KMS-11 (cell line): ENCODE measurements around the gene FURIN.
"Not testable (repeated sequence)": the region's sequence is repeated elsewhere in the genome, so short reads cannot be mapped to it uniquely, and the experiment has no call there.

ENCODE experiments used
- H2AFZ ChIP-seq: fragments of 200-600 bp; sonication (generic); 2 replicates; pipeline ENCODE4 v1.6.1; 2016; ENCODE audit warnings: antibody characterized with exemption, mixed run types, low read depth
- H3K27ac ChIP-seq: fragments of 200-600 bp; sonication (generic); 2 replicates; pipeline ENCODE4 v1.6.1; 2016; ENCODE audit warnings: mild to moderate bottlenecking, mixed run types
- H3K27me3 ChIP-seq: fragments of 200-600 bp; sonication (generic); 2 replicates; pipeline ENCODE4 v1.6.1; 2017; ENCODE audit warnings: mild to moderate bottlenecking, low read depth, mixed run types, moderate library complexity; ENCODE audit not compliant: insufficient read depth
- H3K36me3 ChIP-seq: fragments of 200-600 bp; sonication (generic); 2 replicates; pipeline ENCODE4 v1.6.1; 2017; ENCODE audit warnings: mild to moderate bottlenecking, mixed run types; ENCODE audit not compliant: insufficient read depth
- H3K4me1 ChIP-seq: fragments of 200-600 bp; sonication (generic); 2 replicates; pipeline ENCODE4 v1.6.1; 2016; ENCODE audit warnings: mild to moderate bottlenecking, low read depth, mixed run types; ENCODE audit not compliant: poor library complexity, severe bottlenecking
- H3K4me2 ChIP-seq: fragments of 200-600 bp; sonication (generic); 2 replicates; pipeline ENCODE4 v1.7.0; 2016; ENCODE audit warnings: mild to moderate bottlenecking, mixed run types
- H3K4me3 ChIP-seq: fragments of 200-600 bp; sonication (generic); IDR thresholded peaks from 2 replicates; pipeline ENCODE4 v1.6.1; 2017; ENCODE audit warnings: low read depth, low read length, mixed read lengths; ENCODE audit not compliant: insufficient read depth
- H3K79me2 ChIP-seq: fragments of 200-600 bp; sonication (generic); 2 replicates; pipeline ENCODE4 v1.6.1; 2016; ENCODE audit warnings: low read depth, mixed run types; ENCODE audit not compliant: insufficient read depth
- H3K9ac ChIP-seq: fragments of 200-600 bp; sonication (generic); 2 replicates; pipeline ENCODE4 v1.6.1; 2016; ENCODE audit warnings: mild to moderate bottlenecking, mixed run types
- H4K20me1 ChIP-seq: fragments of 200-600 bp; sonication (generic); 2 replicates; pipeline ENCODE4 v1.6.1; 2016; ENCODE audit warnings: mild to moderate bottlenecking, mixed run types; ENCODE audit not compliant: insufficient read depth
- TF ChIP-seq, protein P1 (sequence below): fragments of 200-600 bp; sonication (generic); conservative IDR thresholded peaks from 2 replicates; pipeline ENCODE4 v1.6.1; 2017; ENCODE audit warnings: low read depth, mild to moderate bottlenecking, antibody characterized with exemption, low read length, moderate library complexity, mixed read lengths

The FURIN gene

GRCh38 chr15:90845201-90845949, 23.0 kb upstream of the FURIN start:
- Histone ChIP-seq H3K27ac (peak overlapping the region; percentile 66), H3K9ac (peak overlapping the region; percentile 27; the same call in 1 of the 2 replicates), H3K4me2 (peak overlapping the region; percentile 14), H3K27me3 (no peaks in the 10 kb centered on the region), H3K4me3 (no peak overlapping the region), H3K4me1 (peaks cover 13% of the 10 kb centered on the region), H3K36me3 (no peaks in the 10 kb centered on the region), H2AFZ (peak overlapping the region; percentile 78), H4K20me1 (no peaks in the 10 kb centered on the region), H3K79me2 (no peaks in the 10 kb centered on the region)
- TF ChIP-seq, protein P1, sequence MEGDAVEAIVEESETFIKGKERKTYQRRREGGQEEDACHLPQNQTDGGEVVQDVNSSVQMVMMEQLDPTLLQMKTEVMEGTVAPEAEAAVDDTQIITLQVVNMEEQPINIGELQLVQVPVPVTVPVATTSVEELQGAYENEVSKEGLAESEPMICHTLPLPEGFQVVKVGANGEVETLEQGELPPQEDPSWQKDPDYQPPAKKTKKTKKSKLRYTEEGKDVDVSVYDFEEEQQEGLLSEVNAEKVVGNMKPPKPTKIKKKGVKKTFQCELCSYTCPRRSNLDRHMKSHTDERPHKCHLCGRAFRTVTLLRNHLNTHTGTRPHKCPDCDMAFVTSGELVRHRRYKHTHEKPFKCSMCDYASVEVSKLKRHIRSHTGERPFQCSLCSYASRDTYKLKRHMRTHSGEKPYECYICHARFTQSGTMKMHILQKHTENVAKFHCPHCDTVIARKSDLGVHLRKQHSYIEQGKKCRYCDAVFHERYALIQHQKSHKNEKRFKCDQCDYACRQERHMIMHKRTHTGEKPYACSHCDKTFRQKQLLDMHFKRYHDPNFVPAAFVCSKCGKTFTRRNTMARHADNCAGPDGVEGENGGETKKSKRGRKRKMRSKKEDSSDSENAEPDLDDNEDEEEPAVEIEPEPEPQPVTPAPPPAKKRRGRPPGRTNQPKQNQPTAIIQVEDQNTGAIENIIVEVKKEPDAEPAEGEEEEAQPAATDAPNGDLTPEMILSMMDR: no peak

- H3K4me1 ChIP-seq: peaks cover 52% of the 10 kb centered on the region
- not testable (repeated sequence) for H3K27me3 ChIP-seq, H4K20me1 ChIP-seq, H3K36me3 ChIP-seq, H3K4me3 ChIP-seq, H3K9ac ChIP-seq, H3K79me2 ChIP-seq, H3K4me2 ChIP-seq, H2AFZ ChIP-seq, H3K27ac ChIP-seq
Measured at GRCh38 chr15:90849424-90849823, 19.0 kb upstream of the FURIN start.

DNA sequence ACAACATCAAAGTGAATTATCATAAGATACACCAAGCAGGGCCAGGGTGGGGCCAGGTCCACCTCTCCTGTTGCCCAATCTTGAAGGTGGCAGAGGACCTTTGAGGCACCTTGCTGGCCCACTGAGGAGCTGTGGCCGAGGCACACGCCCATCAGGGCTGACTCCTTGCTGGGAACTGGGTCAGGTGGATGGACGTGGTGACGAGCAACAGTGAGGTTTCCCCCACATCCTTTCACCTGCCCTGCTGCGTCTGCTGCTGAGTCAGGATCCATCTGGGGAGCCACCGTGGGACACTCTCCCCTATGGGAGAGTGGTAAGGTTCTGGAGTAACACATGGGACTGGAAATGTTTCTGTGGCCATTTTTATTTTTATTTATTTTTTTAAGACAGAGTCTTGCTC, 17.3 kb upstream of the FURIN start:
- Histone ChIP-seq H3K27me3 (no peaks in the 10 kb centered on the region), H3K4me1 (peaks cover 56% of the 10 kb centered on the region), H3K4me2 (no peak overlapping the region), H4K20me1 (no peaks in the 10 kb centered on the region), H3K9ac (no peak overlapping the region), H3K4me3 (no peak overlapping the region), H2AFZ (no peak overlapping the region), H3K79me2 (no peaks in the 10 kb centered on the region), H3K36me3 (no peaks in the 10 kb centered on the region), H3K27ac (no peak overlapping the region)
- TF ChIP-seq, protein P1: no peak

DNA sequence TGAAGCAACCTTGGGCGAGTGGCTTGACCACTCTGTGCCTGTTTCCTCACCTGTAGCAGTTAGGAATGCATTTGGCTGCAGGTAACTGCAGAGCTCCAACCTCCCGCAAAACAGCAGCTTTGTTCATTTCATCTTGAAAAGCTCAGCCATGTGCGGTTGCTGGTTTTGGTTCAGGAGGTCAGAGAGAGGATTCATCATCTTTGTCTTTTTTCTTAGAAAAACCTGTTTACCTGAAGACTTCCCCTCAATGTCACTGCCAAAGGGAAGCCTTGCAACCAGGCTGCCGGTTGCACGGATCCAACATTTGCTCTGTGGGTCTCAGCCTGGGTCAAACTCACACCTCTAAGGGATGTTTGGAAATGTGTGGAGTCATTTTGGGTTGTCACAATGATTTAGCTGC, 16.4 kb upstream of the FURIN start:
- Histone ChIP-seq H4K20me1 (no peaks in the 10 kb centered on the region), H2AFZ (no peak overlapping the region), H3K9ac (no peak overlapping the region), H3K4me1 (peaks cover 65% of the 10 kb centered on the region), H3K27me3 (no peaks in the 10 kb centered on the region), H3K36me3 (no peaks in the 10 kb centered on the region), H3K27ac (peak overlapping the region; percentile 13; the same call in 1 of the 2 replicates), H3K4me2 (peak overlapping the region; percentile 48; the same call in 1 of the 2 replicates), H3K4me3 (no peak overlapping the region), H3K79me2 (no peaks in the 10 kb centered on the region)
- TF ChIP-seq, protein P1: no peak

- peaks cover 66% of the 10 kb centered on the region for H3K4me1 ChIP-seq
- no peaks in the 10 kb centered on the region for H3K36me3 ChIP-seq
- H3K27ac ChIP-seq: no peak overlapping the region
- H3K9ac ChIP-seq: no peak overlapping the region
- TF ChIP-seq, protein P1: no peak
- H2AFZ ChIP-seq: no peak overlapping the region
- H3K79me2 ChIP-seq: no peaks in the 10 kb centered on the region
- no peak overlapping the region for H3K4me3 ChIP-seq
- H3K27me3 ChIP-seq: no peaks in the 10 kb centered on the region
- H3K4me2 ChIP-seq: peak overlapping the region; percentile 48; the same call in 1 of the 2 replicates
- H4K20me1 ChIP-seq: no peaks in the 10 kb centered on the region
Measured at GRCh38 chr15:90855139-90855538, 13.2 kb upstream of the FURIN start.
